Measurements from ENCODE around the gene SLC6A18. TPM values are rescaled to one million over a fixed set of nuclear protein-coding genes. Genes with fewer than 3 reads are reported as not detected.

SLC6A18 gene
- total RNA-seq, 3 donors from 2014 or later, result 0.89 TPM; not detected in 2

- TF ChIP-seq CTCF (IDR thresholded peaks at IDR 0.05), result no peak
- no peak overlapping the region for H3K4me3 ChIP-seq
- no peaks in the 10 kb centered on the region for H3K36me3 ChIP-seq (ENCODE audit: low read depth)
- no peaks in the 10 kb centered on the region for H3K4me1 ChIP-seq (ENCODE audit: low read depth)
- ATAC-seq, result no peak
- no peak for DNase-seq
- intact Hi-C loops (cut with DNase I, micrococcal nuclease), result no loop called here
- H3K9me3 ChIP-seq, result no peaks in the 10 kb centered on the region
These were observed 4.8 kb upstream of the SLC6A18 start for GRCh38 chr5:1220351-1220750.

- no peak for DNase-seq
- no peaks in the 10 kb centered on the region for H3K36me3 ChIP-seq (ENCODE audit: low read depth)
These were observed 4.3 kb upstream of the SLC6A18 start for GRCh38 chr5:1220831-1221230.

GRCh38 chr5:1221721-1222120 is 3.5 kb upstream of the SLC6A18 start:
- Histone ChIP-seq H3K4me3 (no peak overlapping the region), H3K4me1 (ENCODE audit: low read depth) (no peaks in the 10 kb centered on the region), H3K36me3 (ENCODE audit: low read depth) (no peaks in the 10 kb centered on the region), H3K9me3 (no peaks in the 10 kb centered on the region)
- no peak for TF ChIP-seq CTCF (IDR thresholded peaks at IDR 0.05)
- ATAC-seq, result no peak
- DNase-seq, result no peak
- intact Hi-C loops (cut with DNase I, micrococcal nuclease), result no loop called here

More at GRCh38 chr5:1220831-1221230, 4.3 kb upstream of the SLC6A18 start:
- intact Hi-C loops (cut with DNase I, micrococcal nuclease), result no loop called here
- no peaks in the 10 kb centered on the region for H3K4me1 ChIP-seq (ENCODE audit: low read depth)
- H3K4me3 ChIP-seq, result no peak overlapping the region
- no peak for TF ChIP-seq CTCF (IDR thresholded peaks at IDR 0.05)
- no peaks in the 10 kb centered on the region for H3K9me3 ChIP-seq
- ATAC-seq, result no peak

GRCh38 chr5:1222147-1222546 is 3.0 kb upstream of the SLC6A18 start:
- no peaks in the 10 kb centered on the region for H3K4me1 ChIP-seq (ENCODE audit: low read depth)
- no peaks in the 10 kb centered on the region for H3K36me3 ChIP-seq (ENCODE audit: low read depth)
- intact Hi-C loops (cut with DNase I, micrococcal nuclease), result no loop called here
- H3K4me3 ChIP-seq, result no peak overlapping the region
- no peak for TF ChIP-seq CTCF (IDR thresholded peaks at IDR 0.05)
- ATAC-seq, result no peak
- DNase-seq, result no peak
- H3K9me3 ChIP-seq, result no peaks in the 10 kb centered on the region

GRCh38 chr5:1222621-1223277 is 2.4 kb upstream of the SLC6A18 start:
- DNase-seq, result no peak
- Histone ChIP-seq H3K4me3 (no peak overlapping the region), H3K36me3 (ENCODE audit: low read depth) (no peaks in the 10 kb centered on the region), H3K9me3 (no peaks in the 10 kb centered on the region), H3K4me1 (ENCODE audit: low read depth) (no peaks in the 10 kb centered on the region)
- no peak for TF ChIP-seq CTCF (IDR thresholded peaks at IDR 0.05)
- ATAC-seq, result no peak
- intact Hi-C loops (cut with DNase I, micrococcal nuclease), result no loop called here

- no peak for TF ChIP-seq CTCF (IDR thresholded peaks at IDR 0.05)
- no peak for DNase-seq
- no peak for ATAC-seq
These were observed 1.9 kb upstream of the SLC6A18 start for GRCh38 chr5:1223278-1223670.

More at GRCh38 chr5:1223278-1223670, 1.9 kb upstream of the SLC6A18 start:
- no peaks in the 10 kb centered on the region for H3K36me3 ChIP-seq (ENCODE audit: low read depth)
- intact Hi-C loops (cut with DNase I, micrococcal nuclease), result no loop called here
- H3K4me3 ChIP-seq, result no peak overlapping the region
- H3K4me1 ChIP-seq (ENCODE audit: low read depth), result no peaks in the 10 kb centered on the region
- H3K9me3 ChIP-seq, result no peaks in the 10 kb centered on the region

Measured in mucosa of descending colon (tissue), 3 donors.